Measurements from ENCODE around the gene C19orf73.
A peak's percentile ranks its signal among the peaks of the same experiment; 100 is the strongest.

DNA sequence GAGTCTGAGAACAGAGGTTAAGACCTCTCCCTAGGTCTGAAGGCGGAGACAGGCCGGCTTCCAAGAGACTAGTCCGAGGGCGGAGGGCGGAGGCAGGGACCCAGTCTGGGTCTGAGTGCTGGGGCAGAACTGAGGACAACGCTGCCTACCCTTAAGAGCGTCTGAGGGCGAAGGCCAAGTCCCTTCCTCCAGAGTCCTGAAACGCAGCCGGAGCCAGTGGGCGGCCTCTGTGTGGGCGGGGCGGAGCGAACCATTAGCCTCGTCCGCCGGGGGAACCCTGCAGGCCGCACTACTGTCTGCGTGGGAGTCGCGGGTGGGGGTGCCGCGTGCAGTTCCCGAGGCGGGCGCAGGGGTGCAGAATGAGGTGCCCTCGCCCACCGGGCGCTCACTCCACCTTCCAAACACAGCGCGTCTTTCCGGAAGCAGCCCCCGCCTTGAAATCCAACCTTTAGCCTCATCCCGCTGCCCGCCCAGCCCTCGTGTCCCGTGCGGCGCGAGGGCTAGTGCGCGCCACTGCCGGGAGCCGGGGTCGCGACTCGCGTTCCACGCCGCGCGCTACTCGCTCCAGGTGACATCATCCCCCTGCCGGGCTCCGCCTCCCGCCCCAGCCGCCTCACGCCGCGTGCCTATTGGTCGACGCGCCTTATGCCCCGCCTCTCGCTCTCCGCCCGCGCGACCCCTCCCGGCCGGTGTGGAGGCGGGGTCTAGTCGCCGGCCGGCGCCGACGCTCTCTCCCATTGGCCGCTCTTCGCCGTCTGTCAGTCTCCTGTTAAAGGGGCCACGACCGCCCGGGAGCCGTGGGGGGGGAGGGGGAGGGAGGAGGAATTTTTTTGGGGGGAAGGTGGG, at the start of gene C19orf73:
- TF ChIP-seq, protein P1, sequence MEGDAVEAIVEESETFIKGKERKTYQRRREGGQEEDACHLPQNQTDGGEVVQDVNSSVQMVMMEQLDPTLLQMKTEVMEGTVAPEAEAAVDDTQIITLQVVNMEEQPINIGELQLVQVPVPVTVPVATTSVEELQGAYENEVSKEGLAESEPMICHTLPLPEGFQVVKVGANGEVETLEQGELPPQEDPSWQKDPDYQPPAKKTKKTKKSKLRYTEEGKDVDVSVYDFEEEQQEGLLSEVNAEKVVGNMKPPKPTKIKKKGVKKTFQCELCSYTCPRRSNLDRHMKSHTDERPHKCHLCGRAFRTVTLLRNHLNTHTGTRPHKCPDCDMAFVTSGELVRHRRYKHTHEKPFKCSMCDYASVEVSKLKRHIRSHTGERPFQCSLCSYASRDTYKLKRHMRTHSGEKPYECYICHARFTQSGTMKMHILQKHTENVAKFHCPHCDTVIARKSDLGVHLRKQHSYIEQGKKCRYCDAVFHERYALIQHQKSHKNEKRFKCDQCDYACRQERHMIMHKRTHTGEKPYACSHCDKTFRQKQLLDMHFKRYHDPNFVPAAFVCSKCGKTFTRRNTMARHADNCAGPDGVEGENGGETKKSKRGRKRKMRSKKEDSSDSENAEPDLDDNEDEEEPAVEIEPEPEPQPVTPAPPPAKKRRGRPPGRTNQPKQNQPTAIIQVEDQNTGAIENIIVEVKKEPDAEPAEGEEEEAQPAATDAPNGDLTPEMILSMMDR (conservative IDR thresholded peaks at IDR 0.05; ENCODE audit: low read depth in 2 of 2) = no peak
- TF ChIP-seq EZH2 (IDR thresholded peaks at IDR 0.05; ENCODE audit: low read depth, unreplicated experiment) = no peak
- peak; percentile 59 for TF ChIP-seq POLR2AphosphoS5 (IDR thresholded peaks at IDR 0.05; ENCODE audit: low read depth)
- TF ChIP-seq, protein P2, sequence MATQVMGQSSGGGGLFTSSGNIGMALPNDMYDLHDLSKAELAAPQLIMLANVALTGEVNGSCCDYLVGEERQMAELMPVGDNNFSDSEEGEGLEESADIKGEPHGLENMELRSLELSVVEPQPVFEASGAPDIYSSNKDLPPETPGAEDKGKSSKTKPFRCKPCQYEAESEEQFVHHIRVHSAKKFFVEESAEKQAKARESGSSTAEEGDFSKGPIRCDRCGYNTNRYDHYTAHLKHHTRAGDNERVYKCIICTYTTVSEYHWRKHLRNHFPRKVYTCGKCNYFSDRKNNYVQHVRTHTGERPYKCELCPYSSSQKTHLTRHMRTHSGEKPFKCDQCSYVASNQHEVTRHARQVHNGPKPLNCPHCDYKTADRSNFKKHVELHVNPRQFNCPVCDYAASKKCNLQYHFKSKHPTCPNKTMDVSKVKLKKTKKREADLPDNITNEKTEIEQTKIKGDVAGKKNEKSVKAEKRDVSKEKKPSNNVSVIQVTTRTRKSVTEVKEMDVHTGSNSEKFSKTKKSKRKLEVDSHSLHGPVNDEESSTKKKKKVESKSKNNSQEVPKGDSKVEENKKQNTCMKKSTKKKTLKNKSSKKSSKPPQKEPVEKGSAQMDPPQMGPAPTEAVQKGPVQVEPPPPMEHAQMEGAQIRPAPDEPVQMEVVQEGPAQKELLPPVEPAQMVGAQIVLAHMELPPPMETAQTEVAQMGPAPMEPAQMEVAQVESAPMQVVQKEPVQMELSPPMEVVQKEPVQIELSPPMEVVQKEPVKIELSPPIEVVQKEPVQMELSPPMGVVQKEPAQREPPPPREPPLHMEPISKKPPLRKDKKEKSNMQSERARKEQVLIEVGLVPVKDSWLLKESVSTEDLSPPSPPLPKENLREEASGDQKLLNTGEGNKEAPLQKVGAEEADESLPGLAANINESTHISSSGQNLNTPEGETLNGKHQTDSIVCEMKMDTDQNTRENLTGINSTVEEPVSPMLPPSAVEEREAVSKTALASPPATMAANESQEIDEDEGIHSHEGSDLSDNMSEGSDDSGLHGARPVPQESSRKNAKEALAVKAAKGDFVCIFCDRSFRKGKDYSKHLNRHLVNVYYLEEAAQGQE (IDR thresholded peaks at IDR 0.05; ENCODE audit: unreplicated experiment) = no peak
- no peak for TF ChIP-seq JUNB (IDR thresholded peaks at IDR 0.05; ENCODE audit: unreplicated experiment)
- TF ChIP-seq, protein P3, sequence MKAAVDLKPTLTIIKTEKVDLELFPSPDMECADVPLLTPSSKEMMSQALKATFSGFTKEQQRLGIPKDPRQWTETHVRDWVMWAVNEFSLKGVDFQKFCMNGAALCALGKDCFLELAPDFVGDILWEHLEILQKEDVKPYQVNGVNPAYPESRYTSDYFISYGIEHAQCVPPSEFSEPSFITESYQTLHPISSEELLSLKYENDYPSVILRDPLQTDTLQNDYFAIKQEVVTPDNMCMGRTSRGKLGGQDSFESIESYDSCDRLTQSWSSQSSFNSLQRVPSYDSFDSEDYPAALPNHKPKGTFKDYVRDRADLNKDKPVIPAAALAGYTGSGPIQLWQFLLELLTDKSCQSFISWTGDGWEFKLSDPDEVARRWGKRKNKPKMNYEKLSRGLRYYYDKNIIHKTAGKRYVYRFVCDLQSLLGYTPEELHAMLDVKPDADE (IDR thresholded peaks at IDR 0.05) = no peak
- TF ChIP-seq EZH2phosphoT487 (IDR thresholded peaks at IDR 0.05; ENCODE audit: unreplicated experiment) = no peak
- TF ChIP-seq ZNF114 (CRISPR knock-in tag; IDR thresholded peaks at IDR 0.05) = no peak
- no peak for TF ChIP-seq NANOG (IDR thresholded peaks at IDR 0.05; ENCODE audit: borderline replicate concordance)
- TF ChIP-seq CREB1 (CRISPR knock-in tag; IDR thresholded peaks at IDR 0.05; ENCODE audit: low read depth) = peak; percentile 48
- TF ChIP-seq, protein P4, sequence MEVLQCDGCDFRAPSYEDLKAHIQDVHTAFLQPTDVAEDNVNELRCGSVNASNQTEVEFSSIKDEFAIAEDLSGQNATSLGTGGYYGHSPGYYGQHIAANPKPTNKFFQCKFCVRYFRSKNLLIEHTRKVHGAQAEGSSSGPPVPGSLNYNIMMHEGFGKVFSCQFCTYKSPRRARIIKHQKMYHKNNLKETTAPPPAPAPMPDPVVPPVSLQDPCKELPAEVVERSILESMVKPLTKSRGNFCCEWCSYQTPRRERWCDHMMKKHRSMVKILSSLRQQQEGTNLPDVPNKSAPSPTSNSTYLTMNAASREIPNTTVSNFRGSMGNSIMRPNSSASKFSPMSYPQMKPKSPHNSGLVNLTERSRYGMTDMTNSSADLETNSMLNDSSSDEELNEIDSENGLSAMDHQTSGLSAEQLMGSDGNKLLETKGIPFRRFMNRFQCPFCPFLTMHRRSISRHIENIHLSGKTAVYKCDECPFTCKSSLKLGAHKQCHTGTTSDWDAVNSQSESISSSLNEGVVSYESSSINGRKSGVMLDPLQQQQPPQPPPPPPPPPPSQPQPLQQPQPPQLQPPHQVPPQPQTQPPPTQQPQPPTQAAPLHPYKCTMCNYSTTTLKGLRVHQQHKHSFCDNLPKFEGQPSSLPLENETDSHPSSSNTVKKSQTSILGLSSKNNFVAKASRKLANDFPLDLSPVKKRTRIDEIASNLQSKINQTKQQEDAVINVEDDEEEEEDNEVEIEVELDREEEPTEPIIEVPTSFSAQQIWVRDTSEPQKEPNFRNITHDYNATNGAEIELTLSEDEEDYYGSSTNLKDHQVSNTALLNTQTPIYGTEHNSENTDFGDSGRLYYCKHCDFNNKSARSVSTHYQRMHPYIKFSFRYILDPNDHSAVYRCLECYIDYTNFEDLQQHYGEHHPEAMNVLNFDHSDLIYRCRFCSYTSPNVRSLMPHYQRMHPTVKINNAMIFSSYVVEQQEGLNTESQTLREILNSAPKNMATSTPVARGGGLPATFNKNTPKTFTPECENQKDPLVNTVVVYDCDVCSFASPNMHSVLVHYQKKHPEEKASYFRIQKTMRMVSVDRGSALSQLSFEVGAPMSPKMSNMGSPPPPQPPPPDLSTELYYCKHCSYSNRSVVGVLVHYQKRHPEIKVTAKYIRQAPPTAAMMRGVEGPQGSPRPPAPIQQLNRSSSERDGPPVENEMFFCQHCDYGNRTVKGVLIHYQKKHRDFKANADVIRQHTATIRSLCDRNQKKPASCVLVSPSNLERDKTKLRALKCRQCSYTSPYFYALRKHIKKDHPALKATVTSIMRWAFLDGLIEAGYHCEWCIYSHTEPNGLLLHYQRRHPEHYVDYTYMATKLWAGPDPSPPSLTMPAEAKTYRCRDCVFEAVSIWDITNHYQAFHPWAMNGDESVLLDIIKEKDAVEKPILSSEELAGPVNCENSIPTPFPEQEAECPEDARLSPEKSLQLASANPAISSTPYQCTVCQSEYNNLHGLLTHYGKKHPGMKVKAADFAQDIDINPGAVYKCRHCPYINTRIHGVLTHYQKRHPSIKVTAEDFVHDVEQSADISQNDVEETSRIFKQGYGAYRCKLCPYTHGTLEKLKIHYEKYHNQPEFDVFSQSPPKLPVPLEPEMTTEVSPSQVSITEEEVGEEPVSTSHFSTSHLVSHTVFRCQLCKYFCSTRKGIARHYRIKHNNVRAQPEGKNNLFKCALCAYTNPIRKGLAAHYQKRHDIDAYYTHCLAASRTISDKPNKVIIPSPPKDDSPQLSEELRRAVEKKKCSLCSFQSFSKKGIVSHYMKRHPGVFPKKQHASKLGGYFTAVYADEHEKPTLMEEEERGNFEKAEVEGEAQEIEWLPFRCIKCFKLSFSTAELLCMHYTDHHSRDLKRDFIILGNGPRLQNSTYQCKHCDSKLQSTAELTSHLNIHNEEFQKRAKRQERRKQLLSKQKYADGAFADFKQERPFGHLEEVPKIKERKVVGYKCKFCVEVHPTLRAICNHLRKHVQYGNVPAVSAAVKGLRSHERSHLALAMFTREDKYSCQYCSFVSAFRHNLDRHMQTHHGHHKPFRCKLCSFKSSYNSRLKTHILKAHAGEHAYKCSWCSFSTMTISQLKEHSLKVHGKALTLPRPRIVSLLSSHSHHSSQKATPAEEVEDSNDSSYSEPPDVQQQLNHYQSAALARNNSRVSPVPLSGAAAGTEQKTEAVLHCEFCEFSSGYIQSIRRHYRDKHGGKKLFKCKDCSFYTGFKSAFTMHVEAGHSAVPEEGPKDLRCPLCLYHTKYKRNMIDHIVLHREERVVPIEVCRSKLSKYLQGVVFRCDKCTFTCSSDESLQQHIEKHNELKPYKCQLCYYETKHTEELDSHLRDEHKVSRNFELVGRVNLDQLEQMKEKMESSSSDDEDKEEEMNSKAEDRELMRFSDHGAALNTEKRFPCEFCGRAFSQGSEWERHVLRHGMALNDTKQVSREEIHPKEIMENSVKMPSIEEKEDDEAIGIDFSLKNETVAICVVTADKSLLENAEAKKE (CRISPR knock-in tag; IDR thresholded peaks at IDR 0.05) = no peak

All from GM23338 (cell line).